Measurements from ENCODE around the gene HDAC7.

HDAC7 gene

GRCh38 chr12:47777151-47777550, 42.6 kb downstream of the HDAC7 start:
- DNase-seq = no peak

- no peak for DNase-seq
Measured at GRCh38 chr12:47776471-47777143, 43.1 kb downstream of the HDAC7 start.

GRCh38 chr12:47775100-47775911, 44.4 kb downstream of the HDAC7 start:
- peak; percentile 44 for DNase-seq

GRCh38 chr12:47774663-47775062, 45.0 kb downstream of the HDAC7 start:
- no peak for DNase-seq

DNA sequence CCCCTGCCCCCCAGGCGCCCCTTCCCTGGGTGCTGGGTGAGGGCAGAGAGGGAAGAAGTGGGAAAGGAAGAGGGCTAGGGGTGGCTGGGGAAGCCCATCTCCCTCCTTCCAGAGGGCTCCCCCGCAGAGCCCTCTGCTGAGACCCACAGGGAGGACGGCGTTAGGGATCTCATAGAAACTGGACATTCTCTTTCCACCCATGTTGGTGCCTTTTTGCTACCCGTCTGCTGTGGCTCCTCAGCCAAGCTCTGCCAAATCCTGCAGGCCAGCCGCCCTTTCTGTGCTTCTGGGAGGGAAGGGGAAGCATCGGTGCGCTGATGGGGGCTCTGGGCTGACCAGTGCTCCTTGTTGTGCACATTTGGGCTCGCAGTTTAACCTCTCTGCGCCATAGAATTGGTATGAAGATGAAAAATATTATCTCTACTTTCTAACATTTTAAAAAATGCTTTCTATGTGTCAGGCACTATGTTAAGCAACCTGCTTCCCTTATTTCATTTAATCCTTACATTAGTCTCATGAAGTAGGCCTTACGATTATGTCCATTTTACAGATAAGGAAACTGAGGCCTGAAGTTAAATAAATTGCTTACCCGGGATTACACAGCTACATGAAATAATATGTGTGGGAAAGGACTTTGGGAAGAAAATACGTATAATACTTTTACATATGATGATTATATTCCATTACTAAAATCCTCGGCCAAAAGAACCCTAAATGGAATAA, 45.7 kb downstream of the HDAC7 start:
- DNase-seq = no peak

GRCh38 chr12:47773062-47773857, 46.4 kb downstream of the HDAC7 start, which contains the start of gene SLC48A1:
Gene SLC48A1, plus strand, starts transcription at chr12:47773238. Its CDS starts 67 bp downstream, at chr12:47773305.
- DNase-seq = peak; percentile 70

DNA sequence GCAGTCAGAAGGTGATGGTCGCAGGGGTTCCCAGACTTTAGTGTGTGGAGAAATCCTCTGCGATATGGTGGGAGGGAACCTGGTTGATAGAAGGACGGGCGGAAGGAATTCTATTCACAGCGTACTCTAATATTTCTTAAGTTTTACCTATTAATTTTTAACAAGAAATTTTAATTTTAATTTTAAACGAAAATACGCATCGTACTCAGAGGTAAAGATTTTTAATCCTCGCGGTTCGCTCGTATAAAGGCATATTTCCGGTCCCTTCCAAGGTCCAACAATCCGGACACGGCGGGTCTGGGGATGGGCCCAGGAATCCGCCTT, 47.0 kb downstream of the HDAC7 start:
- no peak for DNase-seq

- no peak for DNase-seq
Measured at GRCh38 chr12:47772094-47772660, 47.5 kb downstream of the HDAC7 start.

- DNase-seq = no peak
Measured at GRCh38 chr12:47771304-47771703, 48.4 kb downstream of the HDAC7 start.

- no peak for DNase-seq
Measured at GRCh38 chr12:47770086-47770726, 49.5 kb downstream of the HDAC7 start.

DNA sequence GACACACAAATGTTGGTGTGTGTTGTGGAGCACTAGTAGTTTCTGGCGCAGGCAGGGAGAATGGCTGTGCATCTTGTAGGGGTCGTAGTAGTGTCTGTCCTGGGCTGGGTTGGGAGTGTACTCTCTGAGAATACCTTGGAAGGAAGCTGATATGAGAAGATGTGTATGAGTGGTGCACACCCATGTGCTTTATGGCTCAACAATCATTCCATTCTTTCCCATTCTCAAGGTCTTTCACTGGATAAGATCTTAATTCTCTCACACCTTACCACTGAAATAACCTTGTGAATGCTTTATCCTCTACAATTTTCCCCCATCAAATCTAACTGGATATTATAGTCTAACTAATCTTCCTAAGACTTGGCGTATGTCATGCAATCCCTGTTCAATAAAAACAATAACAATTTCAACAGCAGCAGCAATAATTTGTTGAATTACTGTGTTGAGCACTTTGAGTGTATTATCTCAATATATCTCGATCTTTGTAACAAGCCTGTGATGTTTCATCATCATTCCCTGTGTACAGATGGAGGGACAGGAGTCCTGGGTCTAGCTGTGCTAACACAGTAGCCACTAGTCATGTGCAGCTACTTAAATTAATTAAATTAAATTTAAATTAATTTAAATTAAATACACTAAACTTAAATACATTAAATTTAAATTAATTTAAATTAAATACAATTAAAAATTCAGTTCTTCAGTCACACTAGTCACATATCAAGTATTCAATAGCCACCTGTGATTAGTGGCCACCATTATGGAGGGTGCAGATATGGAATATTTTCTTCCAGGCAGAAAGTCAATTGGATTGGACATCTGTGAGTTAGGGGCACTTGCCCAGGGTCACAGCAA, 50.2 kb downstream of the HDAC7 start:
- DNase-seq = no peak

GRCh38 chr12:47768323-47768811, 51.3 kb downstream of the HDAC7 start:
- DNase-seq = no peak

DNA sequence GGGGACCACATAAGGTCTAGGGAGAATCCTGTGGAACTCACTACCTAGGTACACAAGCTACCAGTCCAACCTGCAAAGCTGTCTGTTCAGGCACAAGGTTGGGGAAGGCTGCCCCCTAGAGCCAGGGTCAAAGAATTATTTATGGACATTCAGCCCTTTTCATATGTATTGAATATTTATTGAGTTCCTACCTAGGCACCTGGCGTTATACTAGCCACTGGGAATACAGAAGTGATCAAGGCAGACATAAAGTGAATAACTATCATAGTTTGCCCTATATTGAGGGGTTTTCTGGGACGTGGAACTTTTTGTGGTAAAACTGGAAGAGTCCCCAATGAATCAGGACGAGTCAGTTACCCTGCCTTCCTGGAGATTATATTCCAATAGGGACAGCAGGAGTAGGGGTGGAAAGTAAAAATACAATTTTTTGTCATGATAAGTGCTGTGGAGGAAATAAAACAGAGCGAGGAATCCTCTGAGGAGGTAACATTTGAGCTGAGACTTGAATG, 52.4 kb downstream of the HDAC7 start:
- peak; percentile 74 for DNase-seq

- DNase-seq = no peak
Measured at GRCh38 chr12:47766502-47767215, 53.0 kb downstream of the HDAC7 start.

DNA sequence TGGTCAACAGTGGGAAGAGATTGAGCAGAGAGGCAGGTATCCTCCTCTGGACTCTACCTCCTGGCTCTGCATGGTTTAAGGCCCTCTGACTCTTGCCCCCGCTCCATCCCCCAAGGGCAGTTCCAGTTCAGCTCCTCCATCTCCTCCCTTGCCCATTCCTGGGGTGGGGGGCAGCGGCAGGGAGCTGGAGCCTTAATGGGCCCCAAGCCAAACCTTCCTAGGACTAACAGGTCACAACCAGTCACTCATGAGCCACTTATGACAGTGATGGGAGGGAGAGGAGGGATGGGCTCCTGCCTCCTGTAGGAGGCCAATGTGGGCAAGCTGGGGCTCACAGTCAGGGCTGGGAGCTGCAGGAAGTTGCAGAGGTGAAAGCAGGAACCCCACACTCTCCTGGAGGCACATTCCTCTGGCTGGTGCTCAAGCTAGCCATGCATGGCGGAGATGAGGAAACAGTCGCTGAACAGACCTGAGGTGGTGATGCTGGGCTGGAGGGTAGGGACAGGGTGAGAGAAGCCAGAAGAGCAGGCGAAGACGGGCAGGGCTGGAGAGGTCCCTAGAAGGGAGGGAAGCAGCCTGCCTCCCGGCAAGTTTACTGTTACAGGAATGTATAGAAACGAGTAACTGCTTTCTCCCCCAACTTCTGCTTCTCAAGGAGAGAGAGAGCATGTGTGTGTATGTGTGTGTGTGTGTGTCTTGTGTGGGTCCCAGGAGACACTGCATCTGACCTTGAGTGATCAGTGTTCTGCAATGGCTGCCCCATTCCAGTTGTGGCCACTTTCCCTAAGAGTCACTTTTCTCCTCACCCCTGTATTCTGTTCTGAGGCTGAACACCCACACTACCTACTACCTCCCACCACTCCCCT, 56.0 kb downstream of the HDAC7 start:
- no peak for DNase-seq

DNA sequence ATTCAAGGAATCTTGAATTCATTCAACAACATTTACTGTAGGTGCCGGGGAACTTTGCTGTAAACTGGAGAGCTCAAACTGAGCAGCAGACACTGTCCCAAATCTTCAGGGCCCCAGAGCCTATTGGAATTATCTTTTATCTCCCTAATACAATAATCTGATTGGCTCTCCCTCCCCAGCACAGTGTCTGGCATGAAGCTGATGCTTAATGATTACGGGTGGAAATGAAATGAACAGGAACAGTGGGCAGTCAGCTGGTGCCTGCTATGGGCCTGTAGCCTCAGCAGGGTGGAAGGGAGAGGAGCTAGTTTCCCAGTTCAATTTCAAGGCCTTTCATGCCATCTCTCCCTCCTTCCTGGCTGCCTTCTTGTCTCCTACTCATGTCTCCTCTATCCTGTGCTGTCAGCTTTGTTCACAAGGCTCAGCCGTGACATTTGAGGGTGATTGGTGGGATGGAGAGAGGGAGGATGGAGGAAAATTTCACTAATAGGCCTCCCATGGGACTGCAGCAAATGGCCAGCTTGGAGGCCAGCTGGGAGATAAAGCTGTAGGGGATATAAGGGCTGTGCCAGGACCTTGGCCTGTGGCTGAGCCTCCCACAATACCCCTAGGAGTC, 56.7 kb downstream of the HDAC7 start:
- no peak for DNase-seq

- DNase-seq = peak; percentile 72
Measured at GRCh38 chr12:47758834-47759690, 60.6 kb downstream of the HDAC7 start, which contains the start of gene RAPGEF3. Gene RAPGEF3, minus strand, starts transcription at chr12:47758880. Its CDS starts 324 bp downstream, at chr12:47758556.

- DNase-seq = no peak
Measured at GRCh38 chr12:47758584-47758833, 61.2 kb downstream of the HDAC7 start.
